Stimulated activated CD8-positive, alpha-beta memory T cell treated with anti-CD3 and anti-CD28 coated beads, Interleukin-2, amount 100 ng/mL, for 48 hours (primary cell): ENCODE measurements around the gene HTR4.
A peak's percentile ranks its signal among the peaks of the same experiment; 100 is the strongest.
"Not testable (repeated sequence)": the region's sequence is repeated elsewhere in the genome, so short reads cannot be mapped to it uniquely, and the experiment has no call there.

Source experiments
- DNase-seq, 2 donors: peaks; one replicate each; pipeline ENCODE4 v3.0.0-alpha.2; 2020; ENCODE audit warnings: low read depth in 2 of 2

HTR4 gene

DNA sequence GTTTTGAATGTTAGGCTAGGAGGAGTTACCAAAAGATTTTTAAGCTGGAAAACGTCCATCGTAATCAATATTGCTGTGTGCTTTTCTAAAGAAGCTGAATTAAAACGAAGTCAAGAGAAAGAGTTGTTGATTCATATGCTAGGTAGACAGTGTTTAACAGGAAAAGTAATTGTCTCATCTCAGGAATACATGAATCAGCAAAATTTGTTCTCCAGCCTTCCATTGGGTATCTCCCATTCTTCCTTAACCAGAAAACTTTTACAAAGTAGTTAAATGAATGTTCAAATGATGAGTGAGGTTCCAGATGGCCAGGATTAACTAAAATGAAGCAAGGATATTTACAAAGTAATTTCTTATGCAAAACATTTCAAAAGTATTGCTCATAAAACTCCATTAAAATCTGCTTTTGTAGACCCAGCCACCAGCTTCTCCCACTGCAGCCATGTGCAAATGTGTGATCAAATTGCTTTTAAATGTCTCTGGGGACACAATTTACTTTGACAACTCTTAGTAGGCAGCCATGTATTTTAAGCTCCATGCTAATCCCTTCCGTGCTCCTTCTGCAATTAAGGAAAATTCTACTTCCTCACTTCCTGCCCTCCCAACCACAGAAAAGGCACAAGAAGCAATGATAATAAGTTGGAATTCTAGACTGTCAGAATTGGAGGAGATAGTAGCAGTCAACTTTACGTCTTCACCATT is 121.2 kb downstream of the HTR4 start:
- no peak for DNase-seq

DNA sequence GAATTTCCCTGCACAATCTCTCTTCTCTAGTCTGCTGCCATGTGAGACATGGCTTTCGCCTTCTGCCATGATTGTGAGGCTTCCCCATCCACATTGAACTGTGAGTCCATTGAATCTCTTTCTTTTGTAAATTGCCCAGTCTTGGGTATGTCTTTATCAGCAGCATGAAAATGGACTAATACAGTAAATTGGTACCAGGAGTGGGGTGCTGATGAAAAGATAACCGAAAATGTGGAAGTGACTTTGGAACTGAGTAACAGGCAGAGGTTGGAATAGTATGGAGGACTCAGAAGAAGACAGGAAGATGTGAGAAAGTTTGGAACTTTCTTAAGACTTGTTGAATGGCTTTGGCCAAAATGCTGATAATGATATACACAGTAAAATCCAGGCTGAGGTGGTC is 124.9 kb downstream of the HTR4 start:
- not testable (repeated sequence) for DNase-seq

DNA sequence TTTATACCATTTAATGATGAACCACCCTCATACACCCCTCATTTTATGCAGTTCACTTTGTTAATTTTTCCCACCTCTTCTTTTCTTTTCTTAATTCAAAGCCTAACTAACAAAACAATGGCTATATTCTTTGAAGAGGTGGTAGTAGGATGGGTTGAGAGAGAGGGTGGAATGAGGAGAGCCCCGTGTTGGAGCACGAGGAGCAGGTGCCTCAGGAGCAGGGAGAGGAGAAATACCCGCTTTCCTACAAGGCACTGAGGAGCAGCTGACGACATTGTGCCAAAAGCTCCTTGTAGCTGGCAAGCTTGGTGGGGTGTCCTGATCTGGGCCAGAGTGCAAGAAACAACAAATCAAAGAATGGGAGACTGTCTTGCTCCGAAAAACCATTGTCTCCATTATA is 129.6 kb downstream of the HTR4 start:
- DNase-seq, result no peak

DNA sequence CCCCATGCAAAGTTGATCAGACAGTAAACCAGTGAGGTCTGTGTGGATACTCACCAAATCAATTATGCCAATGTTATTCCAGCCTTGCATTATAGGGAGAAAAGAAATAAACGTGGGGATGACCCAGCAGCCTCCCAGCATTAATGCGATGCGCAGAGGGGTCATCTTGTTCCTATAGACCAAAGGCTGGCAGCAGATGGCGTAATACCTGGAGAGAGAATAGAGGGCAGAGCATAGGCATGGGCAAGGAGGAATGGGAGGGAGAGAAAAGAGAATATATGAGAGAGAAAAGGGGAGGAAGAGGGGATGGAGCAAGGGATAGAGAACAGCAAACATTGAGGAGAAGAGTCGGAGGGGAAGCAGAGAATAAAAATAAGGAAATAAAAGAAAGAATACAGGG is 131.2 kb downstream of the HTR4 start:
- DNase-seq, result no peak

DNA sequence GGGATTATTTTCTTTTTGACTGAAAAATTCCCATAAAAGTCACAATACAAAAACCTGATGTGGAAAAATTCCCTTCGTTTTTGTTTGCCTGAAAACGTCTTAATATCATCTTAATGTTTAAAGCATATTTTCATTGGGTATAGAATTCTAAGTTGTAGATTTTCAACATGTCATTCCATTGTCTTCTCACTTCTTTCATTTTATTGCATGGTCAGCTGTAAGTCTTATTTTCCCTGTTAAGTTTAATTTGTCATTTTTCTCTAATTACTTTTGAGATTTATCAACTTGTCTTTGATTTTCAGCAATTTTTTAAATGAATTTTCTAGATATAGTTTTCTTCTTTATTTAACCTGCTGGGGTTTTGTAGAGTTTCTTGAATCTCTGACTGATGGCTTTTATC is 138.9 kb downstream of the HTR4 start:
- DNase-seq, result no peak

DNA sequence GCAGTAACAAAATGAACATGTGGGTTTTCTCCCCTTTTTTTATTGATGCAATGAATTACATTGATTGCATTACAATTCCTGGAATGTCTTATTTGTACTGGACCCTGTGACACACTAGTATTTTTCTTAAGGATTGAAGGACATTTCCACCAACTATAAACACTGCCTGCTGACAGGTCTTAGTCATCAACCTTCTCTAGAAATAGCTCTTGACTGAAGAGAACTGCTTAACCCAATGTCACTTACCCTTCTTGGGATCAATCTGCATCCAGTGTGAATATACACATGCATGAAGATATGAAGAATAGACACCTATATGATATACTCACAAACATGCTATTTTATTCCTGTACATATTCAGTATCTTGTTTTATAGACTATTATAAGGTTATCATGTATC is 140.0 kb downstream of the HTR4 start:
- DNase-seq, result no peak

DNA sequence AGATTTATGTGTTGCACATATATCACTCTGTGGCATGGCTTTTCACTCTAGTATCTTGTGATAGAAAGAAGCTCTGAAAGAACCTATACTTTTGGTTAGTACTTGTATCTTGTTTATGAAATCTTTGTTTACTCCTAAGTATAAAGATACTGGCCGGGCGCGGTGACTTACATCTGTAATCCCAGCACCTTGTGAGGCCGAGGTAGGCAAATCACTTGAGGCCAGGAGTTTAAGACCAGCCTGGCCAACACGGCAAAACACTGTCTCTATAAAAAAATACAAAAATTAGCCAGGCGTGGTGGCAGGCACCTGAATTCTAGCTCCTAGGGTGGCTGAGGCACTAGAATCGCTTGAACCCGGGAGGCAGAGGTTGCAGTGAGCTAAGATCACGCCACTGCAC is 141.8 kb downstream of the HTR4 start:
- no peak for DNase-seq

DNA sequence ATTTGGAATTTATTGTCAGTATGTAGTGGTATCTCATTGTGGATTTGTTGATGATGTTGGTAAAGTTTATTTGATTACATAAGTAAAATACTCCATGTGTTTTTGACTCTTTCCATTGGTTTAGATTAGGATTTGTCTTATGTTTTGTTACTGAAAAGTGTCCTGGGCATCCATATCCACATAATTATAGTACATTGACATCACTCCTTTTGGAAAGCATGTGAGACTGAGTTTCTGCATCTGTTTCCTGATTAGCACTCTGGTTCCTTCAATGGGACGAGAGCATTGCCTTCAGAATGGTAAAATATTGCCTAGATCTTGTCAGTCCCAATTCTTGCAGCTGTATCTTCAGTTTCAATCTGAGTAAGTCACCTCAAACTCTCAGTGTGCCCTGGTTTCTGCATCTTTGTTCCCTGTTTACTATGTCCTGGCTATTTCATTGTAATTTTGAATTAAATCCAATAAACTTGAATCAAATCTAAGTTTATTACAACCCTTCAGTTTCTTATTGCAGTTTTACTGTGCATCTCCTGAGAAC is 142.4 kb downstream of the HTR4 start:
- DNase-seq, result no peak

DNA sequence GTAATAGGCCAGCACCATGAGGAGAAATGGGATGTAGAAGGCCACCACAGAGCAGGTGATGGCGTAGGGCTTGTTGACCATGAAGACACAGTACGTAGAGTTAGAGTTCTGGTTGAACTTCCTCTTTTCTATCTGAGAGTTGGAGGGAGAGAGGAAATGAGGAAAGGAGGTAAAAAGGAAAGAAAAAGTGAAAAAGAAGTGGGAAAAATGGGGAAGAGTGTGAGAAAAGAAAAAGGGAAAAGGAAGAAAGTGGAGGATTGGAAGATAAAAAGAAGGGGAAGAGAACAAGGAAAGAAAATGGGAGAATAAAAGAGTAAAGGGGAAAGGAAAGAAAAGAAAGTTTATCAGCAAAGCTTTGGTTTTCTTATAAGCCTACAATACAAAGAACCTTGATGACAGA is 144.4 kb downstream of the HTR4 start:
- DNase-seq, result no peak

DNA sequence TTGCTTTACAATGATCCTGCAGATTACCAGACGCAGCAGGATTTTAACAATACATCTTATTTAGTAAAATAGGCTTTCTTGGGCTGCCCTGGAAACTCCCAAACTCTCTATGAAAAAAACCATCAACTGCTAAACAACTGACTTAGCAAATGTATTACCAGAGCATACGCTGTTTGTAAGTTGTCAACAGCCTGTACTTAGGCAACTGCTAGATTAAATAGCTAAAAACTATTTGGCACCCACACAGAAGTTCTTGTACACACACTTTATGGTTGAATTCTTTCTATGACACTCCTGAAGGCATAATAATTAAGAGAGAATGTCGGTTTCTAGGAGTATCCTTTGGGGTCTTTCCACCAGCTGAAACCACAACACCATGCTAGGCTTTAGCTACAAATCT is 146.7 kb downstream of the HTR4 start:
- no peak for DNase-seq

DNA sequence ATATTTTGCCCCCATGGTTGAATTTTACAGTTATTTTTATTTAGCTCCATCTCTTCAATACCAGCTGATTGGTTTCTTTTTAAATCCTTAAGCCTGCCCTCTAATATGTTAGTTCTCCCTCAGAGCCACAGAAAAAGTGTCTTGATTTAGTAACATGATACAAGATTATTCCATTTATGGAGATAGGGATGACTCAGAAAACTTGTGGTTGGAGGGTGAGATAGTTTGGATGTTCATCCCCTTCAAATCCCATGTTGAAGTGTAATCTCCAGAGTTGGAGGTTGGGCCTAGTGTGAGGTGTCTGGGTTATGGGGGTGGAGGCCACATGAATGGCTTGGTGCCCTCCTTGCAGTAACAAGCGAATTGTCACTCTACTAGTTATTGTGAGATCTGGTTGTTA is 154.9 kb downstream of the HTR4 start:
- no peak for DNase-seq

DNA sequence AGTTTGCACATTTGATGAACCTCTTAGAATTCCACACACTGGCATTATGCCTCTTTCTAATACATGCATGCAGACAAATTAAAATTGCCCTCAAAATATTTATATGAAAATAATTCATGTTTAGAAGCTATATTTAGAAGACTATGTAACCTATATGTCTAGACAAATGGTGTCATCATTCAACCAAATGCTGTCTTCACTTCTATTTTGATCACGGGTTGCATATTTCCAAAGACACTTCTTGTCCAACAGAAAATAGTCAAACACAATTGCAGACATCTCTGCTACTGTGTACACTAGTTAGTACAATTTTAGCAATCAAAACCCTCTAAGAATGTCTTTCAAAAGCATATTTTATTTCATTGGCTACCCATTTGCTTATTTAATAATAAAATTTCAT is 156.6 kb downstream of the HTR4 start:
- DNase-seq, result no peak

DNA sequence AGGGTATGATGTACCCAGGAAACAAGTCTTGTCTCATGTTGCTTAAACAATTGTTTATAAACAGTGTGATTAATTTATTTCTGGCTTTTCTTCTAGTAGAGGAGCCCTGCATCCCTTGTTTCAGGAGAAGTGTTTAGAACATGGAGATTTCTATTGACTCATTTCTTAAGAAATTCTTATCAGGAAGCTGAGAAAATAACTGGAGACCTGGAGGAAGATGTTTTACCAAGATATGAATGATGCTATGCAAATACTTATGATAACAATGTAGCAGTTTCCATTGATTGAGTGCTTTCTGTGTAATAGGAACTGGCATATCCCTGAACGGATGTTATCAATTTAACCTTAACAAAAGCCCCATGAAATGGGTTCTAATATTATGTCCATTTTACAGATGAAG is 162.0 kb downstream of the HTR4 start:
- DNase-seq, result no peak

DNA sequence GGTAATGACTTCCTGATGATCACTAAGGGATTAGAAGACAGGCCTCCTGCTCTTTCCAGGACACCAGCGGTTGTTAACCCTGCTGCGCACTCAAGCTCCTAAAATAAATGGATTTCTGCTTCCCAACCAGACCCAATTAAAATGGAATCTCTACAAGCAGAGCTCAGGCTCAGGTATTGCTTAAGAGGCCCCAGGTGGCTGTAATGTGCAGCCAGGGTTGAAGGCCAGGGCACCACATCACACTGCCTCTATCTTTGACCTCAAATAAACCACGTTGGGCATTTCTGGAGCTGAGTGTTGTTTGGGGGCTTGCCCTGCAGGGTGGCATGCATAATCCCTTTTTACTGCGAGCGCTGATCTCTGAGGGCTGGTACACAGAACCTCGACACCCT is 162.5 kb downstream of the HTR4 start:
- no peak for DNase-seq

DNA sequence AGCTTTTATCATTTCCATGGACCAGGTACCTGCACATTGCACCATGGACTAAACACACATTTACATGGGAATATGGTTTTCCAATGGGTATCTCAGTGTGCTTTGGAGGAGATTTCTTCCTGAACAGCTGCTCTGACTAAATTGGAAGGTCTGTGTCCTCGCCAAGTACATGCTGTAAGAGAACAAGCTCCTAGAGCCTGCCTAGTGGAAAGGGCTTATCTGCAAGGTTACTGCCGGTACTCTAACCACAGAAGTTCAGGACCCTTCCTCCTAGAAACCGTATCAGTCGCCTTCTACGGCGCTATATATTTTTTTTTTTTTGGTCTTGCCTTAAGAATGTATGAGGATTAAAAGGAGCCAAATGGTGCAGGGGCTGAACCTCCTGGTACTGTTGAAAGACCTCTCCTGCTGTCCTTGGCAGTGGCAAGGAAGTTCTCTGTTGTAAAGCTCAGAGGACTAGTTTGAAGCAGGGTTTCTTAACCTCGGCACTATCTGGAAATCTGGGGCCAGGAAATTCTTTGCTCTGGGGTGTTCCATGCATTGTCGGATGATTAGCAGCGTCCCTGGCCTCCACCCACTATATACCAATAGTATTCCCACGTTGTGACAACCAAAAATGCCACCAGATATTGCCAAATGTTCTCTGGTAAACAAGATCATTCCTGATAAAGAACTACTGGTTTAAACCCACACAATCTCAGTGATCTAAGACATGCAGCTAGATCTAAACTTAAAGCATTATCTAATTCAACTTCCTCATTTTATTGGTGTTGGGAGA is 163.1 kb downstream of the HTR4 start:
- no peak for DNase-seq

DNA sequence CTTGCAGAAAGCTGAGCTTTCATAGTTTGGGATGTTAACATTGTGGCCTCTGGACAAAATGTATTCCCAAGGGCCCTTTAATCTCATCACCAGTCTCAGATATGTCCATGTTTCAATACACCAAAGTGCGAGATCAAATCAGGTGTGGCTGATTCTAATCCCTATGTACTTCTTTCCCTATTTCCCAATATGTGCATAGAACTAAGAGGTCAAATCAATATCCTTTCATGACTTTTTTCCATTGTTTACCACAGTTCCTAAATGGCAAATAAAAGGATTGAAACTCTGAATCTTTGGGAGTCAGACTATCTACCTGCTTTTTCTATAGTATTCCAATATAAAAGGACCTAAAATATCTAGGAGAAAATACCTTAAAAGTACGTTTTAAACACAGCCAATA is 165.6 kb downstream of the HTR4 start:
- no peak for DNase-seq

DNA sequence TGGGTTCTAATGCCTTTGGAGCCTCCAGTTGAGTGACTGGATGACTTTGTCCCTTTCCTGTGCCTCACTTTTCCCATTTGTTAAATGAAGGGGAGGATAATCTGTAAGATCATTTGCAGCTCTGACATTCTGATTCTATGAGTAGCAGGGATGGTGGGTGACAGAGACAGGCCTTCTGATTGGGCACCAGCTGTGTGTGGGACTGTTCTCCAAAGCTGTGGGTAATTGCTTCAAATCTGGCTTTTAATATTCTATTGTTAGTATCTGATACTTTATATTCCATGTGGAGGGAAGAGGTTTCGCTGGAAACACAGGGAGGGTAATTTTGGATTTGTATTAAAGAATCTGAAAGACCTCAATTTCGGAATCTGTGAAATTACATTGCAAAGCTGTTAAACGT is 167.9 kb downstream of the HTR4 start:
- DNase-seq, result no peak

DNA sequence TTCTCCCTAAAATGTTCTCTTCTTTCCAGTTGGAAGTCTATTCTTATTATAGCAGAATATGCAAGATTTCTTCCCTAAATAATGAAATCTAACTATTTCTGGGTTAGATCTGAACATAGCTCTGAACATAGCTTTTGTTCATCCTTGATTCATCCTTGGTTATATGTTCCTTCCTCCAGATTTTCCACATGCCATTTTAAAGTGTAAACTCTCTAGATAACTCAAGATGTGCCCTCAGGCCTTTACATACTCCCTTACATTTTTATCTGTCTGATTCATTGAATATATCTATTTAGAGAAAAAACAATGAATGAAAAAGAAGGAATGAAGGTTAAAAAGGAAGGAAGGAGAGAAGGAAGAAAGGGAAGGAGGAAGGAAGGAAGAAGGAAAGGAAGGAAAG is 169.7 kb downstream of the HTR4 start:
- no peak for DNase-seq

DNA sequence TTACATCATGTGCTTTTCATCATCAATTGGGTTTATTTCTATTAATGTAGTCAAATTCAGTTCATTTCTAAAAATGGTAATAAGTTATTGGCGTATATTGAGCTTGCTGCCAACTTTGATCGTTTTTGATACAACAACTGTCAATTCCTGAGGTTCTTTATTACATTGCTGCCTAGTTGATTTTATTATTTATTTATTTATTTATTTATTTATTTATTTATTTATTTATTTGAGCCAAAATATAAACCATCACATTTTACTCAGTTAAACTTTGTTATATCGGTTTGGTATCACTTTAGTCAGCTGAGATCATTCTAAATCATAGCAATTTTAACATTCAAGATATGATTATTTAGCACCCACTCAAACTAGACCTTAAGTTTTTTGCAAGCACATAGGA is 170.6 kb downstream of the HTR4 start:
- no peak for DNase-seq

DNA sequence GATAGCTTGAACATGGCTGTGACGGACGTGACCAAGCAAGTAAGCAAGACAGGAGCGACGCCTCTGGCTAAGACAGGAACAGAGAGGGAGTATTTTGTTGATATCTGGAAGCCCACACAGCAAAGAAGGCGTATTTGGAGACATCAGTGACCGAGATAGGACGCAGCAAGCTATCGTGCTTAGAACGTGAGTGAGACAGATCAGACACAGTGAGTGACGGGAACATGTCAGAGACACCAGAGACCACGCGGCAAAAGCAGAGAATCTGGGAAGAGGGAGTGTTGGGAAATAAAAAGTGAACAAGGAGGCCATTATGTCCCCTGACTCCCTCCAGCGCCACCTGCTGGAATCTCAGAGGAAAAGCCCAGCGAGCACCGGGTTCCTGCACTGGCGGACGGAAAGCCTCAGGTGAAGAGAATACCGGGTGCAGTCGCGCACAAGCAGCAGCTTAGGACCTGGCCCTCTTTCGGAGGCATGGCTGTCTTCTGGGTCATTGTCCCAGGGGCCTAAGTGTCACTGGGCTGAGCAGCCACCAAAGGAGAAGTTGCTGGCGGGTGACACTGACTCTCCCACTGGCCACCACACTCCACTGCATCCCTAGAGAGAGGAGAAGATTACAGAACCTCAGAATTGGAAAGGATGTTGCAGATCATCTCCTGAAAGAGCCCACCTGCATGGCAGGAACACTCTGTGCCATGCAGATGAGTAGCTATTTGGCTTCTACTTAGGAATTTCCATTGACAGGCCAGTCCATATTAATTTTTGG is 171.4 kb downstream of the HTR4 start:
- peak; percentile 49 to 51 for DNase-seq

DNA sequence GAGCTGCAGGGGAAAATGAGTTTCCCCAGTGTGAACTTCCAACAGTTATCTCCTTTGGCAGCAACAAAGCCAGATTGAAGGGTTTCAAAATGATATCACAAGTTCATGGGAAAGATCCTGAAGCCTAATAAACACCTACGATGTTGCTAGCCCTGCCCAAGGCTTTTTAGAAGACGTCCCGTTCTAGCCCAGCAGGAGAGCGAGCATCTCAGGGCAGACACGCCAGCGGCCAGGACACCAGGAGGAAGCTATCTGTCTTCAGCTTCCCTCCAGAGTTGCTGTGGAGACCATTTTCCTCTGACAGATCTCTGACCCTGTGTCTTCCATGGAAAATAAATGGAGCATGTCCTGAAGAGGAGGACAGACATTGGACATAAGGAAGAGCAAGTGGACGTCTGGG is 172.1 kb downstream of the HTR4 start:
- DNase-seq, result no peak

DNA sequence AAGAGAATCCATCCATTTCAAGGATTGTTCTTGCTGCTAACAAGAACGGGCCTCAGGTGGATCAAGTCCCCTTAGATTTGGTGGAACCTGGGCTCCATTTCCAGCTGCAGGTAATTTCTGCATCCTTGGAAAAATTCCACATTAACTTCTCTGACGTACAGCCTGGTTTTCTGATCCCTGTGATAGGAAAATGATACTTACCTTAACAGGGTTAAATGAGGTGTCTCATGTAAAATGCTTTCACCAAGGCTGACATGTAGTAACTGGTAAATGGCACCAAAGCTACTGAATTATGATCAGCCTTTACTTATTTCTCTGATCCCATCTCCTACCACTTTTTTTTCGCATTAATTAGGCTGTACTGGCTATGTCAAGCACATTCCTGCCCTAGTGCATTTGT is 176.9 kb downstream of the HTR4 start:
- DNase-seq, result no peak

DNA sequence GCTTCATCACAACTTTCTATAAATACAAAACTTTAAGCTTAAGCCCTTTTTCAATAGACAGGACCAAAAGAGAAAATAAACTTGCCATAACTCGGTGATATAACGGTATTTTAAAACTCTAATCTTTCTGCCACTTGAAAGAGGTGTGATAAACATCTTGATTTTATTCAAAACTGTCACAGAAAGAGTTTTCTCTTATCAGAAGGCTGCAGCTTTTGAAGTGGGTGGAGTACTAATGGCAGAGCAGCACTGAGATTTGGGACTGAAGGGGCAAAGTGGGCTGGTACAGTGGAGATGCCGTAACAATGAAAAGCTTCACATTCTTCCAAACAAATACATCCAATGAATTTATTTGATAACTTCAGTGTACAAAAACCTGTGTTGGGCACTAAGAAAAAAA is 178.0 kb downstream of the HTR4 start:
- DNase-seq, result no peak
